Right hindlimb (tissue), 1 donor: ENCODE measurements around the gene HEATR5B.
A peak's percentile ranks its signal among the peaks of the same experiment; 100 is the strongest.
"Not testable (repeated sequence)": the region's sequence is repeated elsewhere in the genome, so short reads cannot be mapped to it uniquely, and the experiment has no call there.

Experiments
- DNase-seq: peaks from one replicate; pipeline ENCODE4 v3.0.0-alpha.2; 2018

The HEATR5B gene

GRCh38 chr2:37061013-37061711 is 23.0 kb downstream of the HEATR5B start:
- no peak for DNase-seq

DNA sequence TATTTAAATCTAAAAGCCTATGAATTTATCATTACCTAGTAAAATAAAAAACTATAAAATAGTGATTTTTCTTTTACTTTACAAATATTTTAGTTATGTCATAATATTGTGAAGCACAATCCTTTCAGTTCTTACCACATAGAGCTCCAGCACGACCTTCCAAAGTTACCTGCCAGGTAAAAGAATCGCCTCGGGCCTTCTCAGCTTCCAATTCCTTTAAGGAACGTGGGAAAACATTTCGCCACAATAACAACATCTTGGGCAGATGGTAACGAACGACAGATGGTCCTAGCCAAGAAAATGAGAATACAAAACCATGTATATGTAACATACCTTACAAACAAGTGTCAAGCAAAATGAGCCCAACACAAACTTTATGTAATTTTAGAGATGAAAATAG is 23.7 kb downstream of the HEATR5B start:
- DNase-seq: no peak

GRCh38 chr2:37059841-37060240 is 24.3 kb downstream of the HEATR5B start:
- DNase-seq: no peak

GRCh38 chr2:37052600-37053332 is 31.4 kb downstream of the HEATR5B start:
- DNase-seq: no peak

GRCh38 chr2:37039580-37039979 is 44.6 kb downstream of the HEATR5B start:
- no peak for DNase-seq

DNA sequence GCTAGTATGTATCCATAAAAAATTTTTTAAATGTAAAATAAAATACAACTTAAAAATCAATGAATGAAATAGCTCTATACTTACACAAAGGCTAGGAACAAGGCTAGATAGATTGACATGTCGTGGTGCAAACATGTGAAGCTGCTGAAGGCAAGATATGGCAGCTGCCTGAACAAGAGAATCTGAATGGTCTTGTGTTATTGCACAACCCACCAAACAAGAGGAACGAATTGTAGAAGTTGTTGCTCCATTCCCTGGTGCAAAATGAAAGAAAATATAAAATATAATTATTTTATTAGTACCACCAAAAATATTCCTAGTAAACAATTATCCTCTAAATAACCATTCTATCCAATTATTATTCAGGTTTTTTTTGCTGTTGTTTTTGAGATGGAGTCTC is 46.4 kb downstream of the HEATR5B start:
- DNase-seq: no peak

GRCh38 chr2:37029758-37030157 is 54.4 kb downstream of the HEATR5B start:
- no peak for DNase-seq

DNA sequence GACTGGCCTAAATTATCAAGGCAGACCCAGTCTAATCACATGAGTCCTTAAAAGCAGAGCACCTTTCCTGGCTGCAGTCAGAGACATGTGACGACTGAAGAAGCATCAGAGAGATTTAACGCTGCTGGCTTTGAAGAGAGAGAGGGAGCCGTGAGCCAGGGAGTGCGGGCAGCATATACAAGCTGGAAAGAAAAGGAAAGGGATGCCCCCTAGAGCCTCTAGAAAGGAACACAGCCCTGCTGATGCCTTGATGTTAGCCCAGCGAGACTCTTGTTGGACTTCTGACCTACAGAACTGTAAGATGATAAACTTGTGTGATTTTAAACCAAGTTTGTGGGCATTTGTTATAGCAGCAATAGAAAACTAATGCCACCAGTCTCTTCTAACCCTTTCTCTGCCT is 58.1 kb downstream of the HEATR5B start:
- DNase-seq: no peak

DNA sequence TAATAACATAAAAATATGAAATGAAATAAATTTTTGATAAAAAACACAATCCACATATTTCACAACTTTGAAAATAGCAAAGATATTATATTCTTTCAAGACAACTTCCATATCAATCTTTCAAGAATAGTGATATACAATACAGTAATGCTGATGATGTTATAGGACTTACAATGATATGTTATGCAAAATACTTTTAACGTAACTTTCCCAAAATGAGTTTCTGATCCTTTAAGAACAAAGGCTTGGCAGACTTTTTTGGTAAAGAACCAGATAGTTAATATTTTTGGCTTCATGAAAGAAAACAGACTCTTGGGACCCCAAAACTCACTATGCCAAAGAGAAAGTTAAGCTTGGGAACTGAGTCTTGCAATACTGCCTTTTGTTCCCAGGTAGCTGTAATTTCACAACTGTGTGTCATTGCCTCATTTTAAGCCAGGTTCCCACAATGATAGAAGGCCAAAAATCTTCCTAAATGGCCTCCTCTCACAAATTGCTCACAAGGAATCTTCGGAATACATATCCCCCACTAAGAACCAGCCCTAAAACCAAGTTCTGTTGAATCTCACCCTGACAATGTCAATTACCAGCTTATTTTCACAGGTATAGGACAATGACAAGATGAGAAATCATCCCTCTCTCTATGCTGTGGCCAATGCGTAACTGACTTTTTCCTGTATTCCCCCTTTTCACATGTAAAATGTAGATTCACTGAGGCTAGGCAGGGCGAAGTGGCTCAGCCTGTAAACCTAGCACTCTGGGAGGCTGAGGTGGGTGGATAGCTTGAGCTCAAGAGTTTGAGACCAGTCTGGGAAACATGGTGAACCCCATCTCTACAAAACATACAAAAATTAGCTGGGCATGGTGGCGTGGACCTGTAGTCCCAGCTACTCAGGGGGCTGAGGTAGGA is 63.0 kb downstream of the HEATR5B start:
- no peak for DNase-seq

DNA sequence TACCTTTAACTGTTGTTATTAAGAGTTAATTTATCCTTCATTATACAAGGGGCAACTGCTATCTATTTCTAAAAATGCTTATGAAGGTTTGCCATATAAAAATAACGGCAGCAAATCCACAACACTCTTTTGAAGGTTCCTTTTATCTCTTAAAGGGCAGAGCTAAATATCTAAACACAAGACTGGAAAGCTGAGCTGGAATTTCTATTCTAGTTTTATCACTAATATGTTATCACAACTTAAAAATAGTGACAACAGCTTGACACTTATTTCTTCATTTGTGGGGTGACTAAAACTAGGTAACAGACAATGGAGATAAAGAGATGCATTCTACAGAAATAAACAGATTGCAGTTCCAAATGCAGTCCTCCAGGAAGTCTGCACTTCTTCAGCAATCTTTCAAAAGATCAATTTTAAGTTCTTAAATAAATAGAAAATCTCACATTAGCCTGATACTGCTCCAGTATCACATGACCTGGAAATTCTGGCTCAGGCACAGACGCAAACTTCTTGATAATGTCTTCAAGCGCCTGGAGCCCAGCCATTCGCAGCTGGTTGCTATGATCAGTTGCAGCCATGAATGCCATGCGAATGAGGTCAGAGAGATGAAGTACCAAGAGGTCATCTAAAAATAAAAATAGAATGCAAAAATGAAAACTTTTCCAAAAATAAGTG is 63.8 kb downstream of the HEATR5B start:
- DNase-seq: peak; percentile 65

GRCh38 chr2:37013315-37013641 is 70.9 kb downstream of the HEATR5B start:
- no peak for DNase-seq

DNA sequence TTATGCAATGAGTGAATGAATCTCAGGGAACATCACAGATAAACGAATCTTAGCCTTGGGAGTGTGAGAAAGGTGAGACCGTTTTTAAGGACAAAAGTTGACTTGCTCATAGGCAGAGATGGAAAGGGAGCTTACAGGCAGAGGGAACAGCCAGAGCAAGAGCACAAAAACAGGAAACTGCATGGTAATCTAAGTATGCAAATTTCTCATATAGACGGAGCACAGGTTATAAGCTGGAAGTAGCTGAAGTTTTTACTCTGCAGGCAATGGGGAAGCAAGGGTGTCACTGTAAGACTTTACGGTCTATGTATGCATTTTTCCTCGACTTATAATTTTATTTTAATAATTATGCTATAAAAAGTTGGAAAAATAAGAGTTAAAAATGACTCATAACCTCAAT is 73.0 kb downstream of the HEATR5B start:
- DNase-seq: no peak

DNA sequence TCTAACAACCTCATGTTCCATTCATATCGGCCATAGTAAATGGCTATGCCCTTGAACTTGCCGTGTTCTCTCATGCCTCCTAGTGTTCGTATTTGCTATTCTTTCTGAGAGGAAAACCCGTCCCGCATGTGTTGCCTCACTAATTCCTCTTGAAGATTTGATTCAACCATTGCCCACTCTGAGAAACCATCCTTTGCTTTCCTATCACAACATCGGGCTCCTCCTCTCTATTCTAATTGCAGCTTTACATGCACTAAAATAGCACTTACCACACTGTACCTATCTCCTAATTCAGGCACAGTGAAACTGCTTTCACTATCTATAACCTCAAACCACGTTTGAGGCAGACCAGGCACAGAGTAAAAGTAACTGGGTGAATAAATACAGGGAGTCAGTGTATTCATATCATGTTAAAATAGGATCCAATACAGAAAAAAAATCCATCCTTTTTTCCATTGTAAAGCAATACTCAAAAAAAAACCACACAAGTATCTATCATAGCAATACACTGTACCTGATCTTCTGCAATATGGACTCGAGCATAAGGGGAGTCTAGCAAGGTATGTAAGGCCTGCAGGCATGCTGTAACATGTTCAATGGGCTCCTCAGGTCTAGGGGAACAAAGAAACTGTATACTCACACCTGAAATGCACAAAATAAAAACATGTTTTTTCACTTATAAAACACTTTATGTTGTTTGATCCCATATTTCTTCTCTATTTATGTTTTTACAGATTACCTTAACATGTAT is 78.9 kb downstream of the HEATR5B start:
- no peak for DNase-seq

DNA sequence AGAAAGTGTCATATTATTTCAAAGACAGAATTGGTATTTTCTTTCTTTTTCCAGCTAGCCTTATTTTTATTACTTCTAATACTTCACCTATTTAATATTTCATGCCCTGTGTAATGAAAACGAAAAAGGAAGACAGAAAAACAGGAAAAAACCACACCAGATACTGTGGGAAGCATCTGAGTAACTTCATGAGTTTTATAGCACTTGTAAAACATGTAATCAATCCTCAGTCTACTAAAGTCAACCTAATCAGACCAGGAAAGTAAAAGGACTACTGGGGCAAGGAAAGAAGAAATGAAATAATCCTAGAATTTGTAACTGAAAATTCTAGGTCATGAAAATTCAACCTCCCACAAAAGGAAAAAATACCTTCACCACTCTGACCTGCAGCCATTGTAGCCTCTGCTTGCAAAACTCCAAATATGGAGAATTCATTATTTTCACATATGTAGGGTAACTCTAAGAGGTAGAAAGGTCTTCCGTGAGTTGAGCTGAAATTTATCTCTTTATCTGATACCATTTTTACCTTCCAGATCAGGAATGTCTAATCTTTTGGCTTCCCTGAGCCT is 83.1 kb downstream of the HEATR5B start:
- no peak for DNase-seq

GRCh38 chr2:37000318-37000717 is 83.9 kb downstream of the HEATR5B start:
- no peak for DNase-seq

- DNase-seq: not testable (repeated sequence)
Measured at GRCh38 chr2:36999416-36999815, 84.8 kb downstream of the HEATR5B start.

DNA sequence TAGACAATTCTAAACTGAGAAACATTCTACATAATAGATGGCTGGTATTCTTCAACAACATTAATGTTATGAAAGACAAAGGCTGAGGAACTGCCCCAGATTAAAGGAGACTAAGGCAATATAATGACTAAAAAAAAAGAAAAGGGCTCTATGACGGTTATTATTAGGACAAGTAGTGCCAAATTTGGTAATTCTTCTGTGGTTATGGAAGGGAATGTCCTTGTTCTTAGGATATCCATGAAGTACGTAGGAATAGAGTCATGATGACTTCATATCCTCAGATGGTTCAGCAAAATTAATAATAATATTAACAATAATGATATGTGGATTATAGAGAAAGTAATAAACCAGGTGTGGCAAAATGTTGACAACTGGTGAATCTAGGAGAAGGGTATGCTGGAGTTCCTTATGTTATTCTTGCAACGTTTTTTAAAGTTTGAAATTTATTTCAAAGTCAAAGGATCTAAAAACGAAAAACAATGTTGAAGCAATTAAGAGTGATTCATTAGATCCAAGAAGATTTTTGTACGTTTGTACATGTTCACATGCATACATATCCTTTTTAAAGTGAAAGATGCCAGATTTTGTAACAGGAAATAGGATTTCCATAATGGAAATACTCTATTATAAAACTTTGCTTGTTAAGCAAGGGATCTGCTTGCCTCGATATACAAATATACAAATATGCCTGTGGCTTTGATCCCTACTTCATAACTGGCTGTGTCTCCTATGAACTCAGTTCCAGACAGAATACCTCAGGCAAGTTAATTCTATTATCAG is 90.1 kb downstream of the HEATR5B start:
- no peak for DNase-seq

DNA sequence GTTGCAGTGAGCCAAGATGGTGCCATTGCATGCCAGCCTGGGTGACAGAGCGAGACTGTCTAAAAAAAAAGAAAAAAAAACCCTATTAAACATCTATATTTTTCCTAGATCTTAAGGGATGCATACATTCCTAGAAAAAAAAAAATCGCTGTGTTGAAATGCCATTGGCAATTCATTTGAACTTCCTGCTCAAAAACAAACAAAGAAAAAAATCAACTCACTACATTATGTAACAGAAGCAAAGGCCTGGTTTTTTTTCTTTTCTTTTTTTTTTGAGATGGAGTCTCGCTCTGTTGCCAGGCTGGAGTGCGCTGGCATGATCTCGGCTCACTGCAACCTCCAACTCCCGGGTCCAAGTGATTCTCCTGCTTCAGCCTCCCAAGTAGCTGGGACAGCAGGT is 96.2 kb downstream of the HEATR5B start:
- DNase-seq: no peak

DNA sequence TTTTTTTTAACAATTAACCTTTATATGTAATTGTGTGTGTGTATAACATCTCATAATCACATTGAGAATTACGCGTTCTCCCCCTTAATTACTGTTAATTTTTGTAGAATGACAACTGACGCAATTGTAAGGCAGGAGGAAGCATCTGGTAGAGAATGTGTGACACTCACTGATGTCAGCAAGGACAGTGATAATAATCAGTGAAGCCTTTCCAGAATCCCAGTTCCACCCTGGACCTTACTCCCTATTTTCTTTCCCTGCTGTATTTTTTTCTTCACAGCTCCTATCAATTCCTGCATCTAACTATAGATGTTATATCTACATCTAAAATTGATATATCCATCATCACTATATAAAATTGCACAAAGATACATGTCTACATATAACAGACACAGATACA is 101.7 kb downstream of the HEATR5B start:
- DNase-seq: no peak

- no peak for DNase-seq
Measured at GRCh38 chr2:36981911-36982310, 102.3 kb downstream of the HEATR5B start.

DNA sequence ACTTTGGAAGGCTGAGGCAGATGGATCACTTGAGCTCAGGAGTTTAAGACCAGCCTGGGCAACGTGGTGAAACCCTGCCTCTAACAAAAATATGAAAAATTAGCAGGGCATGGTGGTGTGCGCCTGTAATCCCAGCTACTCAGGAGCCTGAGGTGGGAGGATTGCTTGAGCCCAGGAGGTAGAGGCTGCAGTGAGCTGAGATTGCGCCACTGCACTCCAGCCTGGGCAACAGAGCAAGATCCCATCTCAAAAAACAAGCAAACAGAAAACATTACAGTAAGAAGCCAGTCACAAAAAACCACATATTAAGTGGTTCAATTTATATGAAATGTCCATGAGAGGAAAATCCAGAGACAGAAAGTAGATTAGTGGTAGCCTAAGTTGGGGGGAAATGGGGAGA is 105.2 kb downstream of the HEATR5B start:
- not testable (repeated sequence) for DNase-seq
